HepG2 (cell line): ENCODE results near the gene VCPKMT. TPM values are rescaled to one million over a fixed set of nuclear protein-coding genes. Genes with fewer than 3 reads are reported as not detected.

ENCODE experiments used
- ATAC-seq: fragments of 200-7000 bp; cut with Tn5 transposase; 3 replicates; pipeline ENCODE4 v1.9.1; 2020; ENCODE audit warnings: mild to moderate bottlenecking, moderate library complexity
- BruUV-seq: library from RNA; stranded (reverse); fragments of 400-500 nt; replicated peaks from 2 replicates; lab custom pipeline; 2021; lab: Mats Ljungman, UMichigan
- CTCF ChIA-PET: fragments of 300-600 bp; formaldehyde crosslinking; extraction: SDS; loops from one replicate; lab custom pipeline; 2021; ENCODE audit warnings: low total read pairs, inconsistent platforms, low intra/inter-chr PET ratio; lab: Yijun Ruan, JAX
- POLR2A ChIA-PET: fragments of 350-600 bp; sonication (Branson Sonifier 250); formaldehyde crosslinking; loops from one replicate; lab custom pipeline; 2020; ENCODE audit warnings: antibody characterized with exemption, inconsistent platforms; lab: Yijun Ruan, JAX
- DNase-seq: peaks from one replicate; pipeline ENCODE4 v3.0.0-alpha.2; 2015; ENCODE audit warnings: low spot score
- FAIRE-seq: peaks from 3 replicates; lab custom pipeline; 2011; peaks lifted over from hg19 to GRCh38; lab: Jason Lieb, UNC
- H2AFZ ChIP-seq: one replicate; pipeline ENCODE4 v1.6.1; 2011; ENCODE audit warnings: low read length, inconsistent platforms
- H3K27ac ChIP-seq: fragments of 300-600 bp; 3 replicates; pipeline ENCODE4 v1.8.0; 2011; ENCODE audit warnings: mixed run types, mild to moderate bottlenecking, mixed read lengths, low read length, inconsistent platforms; ENCODE audit not compliant: insufficient read depth; ENCODE audit errors: extremely low read length
- H3K27me3 ChIP-seq, 2 experiments: fragments of 200-600 bp in 1 of 2; 2 replicates in 1 of 2; 3 replicates in 1 of 2; pipeline versions ENCODE4 v1.6.0 to v1.8.0; 2011; ENCODE audit warnings: low read length in 2 of 2, mild to moderate bottlenecking in 2 of 2, moderate library complexity in 2 of 2, inconsistent platforms in 1 of 2; ENCODE audit not compliant: insufficient read depth in 2 of 2, control insufficient read depth in 1 of 2
- H3K36me3 ChIP-seq, 2 experiments: fragments of 200-600 bp in 1 of 2; replicated peaks in 1 of 2; 2 replicates in 1 of 2; 3 replicates in 1 of 2; pipeline versions ENCODE4 v1.5.1 to v1.8.0; 2011; ENCODE audit warnings: low read length in 2 of 2, inconsistent platforms in 1 of 2; ENCODE audit not compliant: insufficient read depth in 2 of 2, control insufficient read depth in 1 of 2
- H3K4me1 ChIP-seq: 2 replicates; pipeline ENCODE4 v1.5.1; 2012; ENCODE audit warnings: low read length, inconsistent platforms; ENCODE audit not compliant: insufficient read depth
- H3K4me2 ChIP-seq: 2 replicates; pipeline ENCODE4 v1.6.0; 2011; ENCODE audit warnings: low read depth, low read length, inconsistent platforms
- H3K4me3 ChIP-seq, 3 experiments: fragments of 200-600 bp in 1 of 3; sonication (generic), shearing (Covaris generic) in 1 of 3; replicated peaks in 1 of 3; 2 replicates each; pipeline ENCODE4 v1.5.1; 2011 to 2016; ENCODE audit warnings: low read length in 3 of 3, inconsistent platforms in 2 of 3, low read depth in 2 of 3, mild to moderate bottlenecking in 2 of 3, control low read depth in 1 of 3, mixed read lengths in 1 of 3; ENCODE audit not compliant: insufficient read depth in 1 of 3
- H3K79me2 ChIP-seq: one replicate; pipeline ENCODE4 v1.6.1; 2011; ENCODE audit warnings: low read length, inconsistent platforms; ENCODE audit not compliant: insufficient read depth
- H3K9ac ChIP-seq: 2 replicates; pipeline ENCODE4 v1.6.0; 2011; ENCODE audit warnings: mild to moderate bottlenecking, low read depth, low read length, inconsistent platforms; ENCODE audit not compliant: insufficient read depth
- H3K9me3 ChIP-seq: 2 replicates; pipeline ENCODE4 v1.5.1; 2012; ENCODE audit warnings: mild to moderate bottlenecking, low read length
- H4K20me1 ChIP-seq: 2 replicates; pipeline ENCODE4 v1.6.0; 2011; ENCODE audit warnings: inconsistent platforms, mild to moderate bottlenecking, low read length, moderate library complexity; ENCODE audit not compliant: insufficient read depth
- CBX2 ChIP-seq, 2 experiments: fragments of 200-600 bp in 1 of 2; sonication (generic); formaldehyde crosslinking in 1 of 2; IDR thresholded peaks; 2 replicates each; pipeline versions ENCODE4 v1.7.0 to v1.8.1; 2018 to 2022; ENCODE audit warnings: low read depth in 2 of 2, low read length in 1 of 2, mild to moderate bottlenecking in 1 of 2, missing genetic modification reagents in 1 of 2
- CERS6 ChIP-seq: sonication (generic); formaldehyde crosslinking; IDR thresholded peaks from 2 replicates; pipeline ENCODE4 v1.5.0; 2020; ENCODE audit warnings: missing genetic modification reagents
- DDIT3 ChIP-seq: sonication (generic); formaldehyde crosslinking; IDR thresholded peaks from 2 replicates; pipeline ENCODE4 v1.4.0; 2020; ENCODE audit warnings: mild to moderate bottlenecking, missing genetic modification reagents
- NAIF1 ChIP-seq: sonication (generic); formaldehyde crosslinking; IDR thresholded peaks from 2 replicates; pipeline ENCODE4 v1.5.0; 2020; ENCODE audit warnings: mild to moderate bottlenecking, missing genetic modification reagents, borderline replicate concordance
- POLR2G ChIP-seq: fragments of 200-400 bp; formaldehyde crosslinking; IDR thresholded peaks from 2 replicates; pipeline ENCODE4 v1.6.1; 2018; ENCODE audit warnings: mild to moderate bottlenecking, low read depth, low read length, moderate library complexity
- PREB ChIP-seq: sonication (generic); formaldehyde crosslinking; IDR thresholded peaks from 2 replicates; pipeline ENCODE4 v1.4.0; 2020; ENCODE audit warnings: missing genetic modification reagents
- XBP1 ChIP-seq: sonication (generic); formaldehyde crosslinking; IDR thresholded peaks from 2 replicates; pipeline ENCODE4 v1.5.0; 2020; ENCODE audit warnings: missing genetic modification reagents
- ZNF124 ChIP-seq: sonication (generic); formaldehyde crosslinking; IDR thresholded peaks from 2 replicates; pipeline ENCODE4 v1.4.0; 2020; ENCODE audit warnings: missing genetic modification reagents
- ZNF296 ChIP-seq: sonication (generic); formaldehyde crosslinking; conservative IDR thresholded peaks from 2 replicates; pipeline ENCODE4 v1.5.0; 2020; ENCODE audit warnings: mild to moderate bottlenecking, missing genetic modification reagents
- ZNF83 ChIP-seq: sonication (generic); formaldehyde crosslinking; IDR thresholded peaks from 2 replicates; pipeline ENCODE4 v1.4.0; 2020; ENCODE audit warnings: missing genetic modification reagents, mild to moderate bottlenecking, borderline replicate concordance
- WGBS: methylation state at CpG from one replicate; pipeline ENCODE4 v1.1.6; 2017; ENCODE audit warnings: low lambda C conversion rate; 5-methylcytosine and 5-hydroxymethylcytosine counted together
- in situ Hi-C: cut with HindIII; loops from 2 replicates; pipeline ENCODE4 v1.10.0; 2017; ENCODE audit warnings: low pct_unique_long_range_greater_than_20kb; ENCODE audit not compliant: extremely low pct_ligation_motif_present
- intact Hi-C: fragments of 100-400 bp; cut with micrococcal nuclease; formaldehyde crosslinking; loops from one replicate; pipeline ENCODE4 v1.10.0; 2022; ENCODE audit not compliant: unreplicated experiment
- polyA plus RNA-seq, 8 experiments: library from polyadenylated mRNA; depleted of rRNA in 3 of 8; stranded (reverse) in 7 of 8; unstranded in 1 of 8; fragments of >200 nt; fragmentation: Illumina TruSeq in 4 of 8; extraction: Trizol in 4 of 8; gene quantifications; 2 replicates each; pipeline versions ENCODE4 v1.2.1 to v1.2.3, GENCODE V29; 2011 to 2016; ENCODE audit warnings: low read depth in 4 of 8, missing spikeins in 1 of 8, mixed read lengths in 1 of 8; ENCODE audit not compliant: insufficient read depth in 1 of 8
- total RNA-seq, 5 experiments: library from RNA; depleted of rRNA; stranded (reverse); fragments of >200 nt; fragmentation: Illumina TruSeq; extraction: Trizol; gene quantifications; 2 replicates each; pipeline ENCODE4 v1.2.3, GENCODE V29; 2016; ENCODE audit warnings: low read depth in 1 of 5
- TF ChIP-seq, protein P1 (sequence below), 2 experiments: sonication (generic) in 1 of 2; formaldehyde crosslinking in 1 of 2; IDR thresholded peaks; 2 replicates each; pipeline versions ENCODE4 v1.4.0 to v1.6.1; 2016 to 2020; ENCODE audit warnings: borderline replicate concordance in 1 of 2, low read depth in 1 of 2, mild to moderate bottlenecking in 1 of 2, missing genetic modification reagents in 1 of 2

VCPKMT gene
- total and polyA plus RNA-seq, 2 of the 13 experiments (the other 11 are each of a cell fraction or from before 2014, with no cell fraction given) = 3.9 to 5.4 TPM

DNA sequence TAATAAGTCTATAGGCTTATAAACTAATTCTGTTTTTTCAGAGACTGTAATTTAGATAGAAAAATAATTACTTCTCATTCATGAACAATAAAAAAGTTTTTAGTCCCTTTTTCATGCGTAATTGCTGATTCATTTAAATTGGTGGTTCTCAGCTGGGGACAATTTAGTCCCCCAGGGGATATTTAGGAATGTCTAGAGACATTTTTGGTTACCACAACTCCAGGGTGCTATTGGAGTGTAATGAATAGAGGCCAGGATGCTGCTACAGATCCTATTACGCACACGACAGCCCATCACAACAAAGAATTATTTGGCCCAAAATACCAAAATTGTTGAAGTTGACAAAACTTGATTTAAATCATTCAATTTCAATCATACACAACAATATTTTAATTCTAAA, 22.8 kb upstream of the VCPKMT start:
- Histone ChIP-seq H3K4me3 (no peak overlapping the region), H3K36me3 (no peaks in the 10 kb centered on the region), H3K27ac (no peak overlapping the region), H3K9me3 (no peaks in the 10 kb centered on the region), H2AFZ (no peak overlapping the region), H3K27me3 (no peaks in the 10 kb centered on the region), H3K9ac (no peak overlapping the region), H3K4me2 (no peak overlapping the region), H3K79me2 (no peaks in the 10 kb centered on the region), H3K4me1 (no peaks in the 10 kb centered on the region), H4K20me1 (no peaks in the 10 kb centered on the region)
- 98% methylated on average over 3 of the region's 3 CpGs for WGBS
- ATAC-seq (no peak), DNase-seq (no peak), FAIRE-seq (no peak)
- CTCF ChIA-PET = no interaction called here
- in situ Hi-C loops = no loop called here
- intact Hi-C loops = no loop called here
- POLR2A ChIA-PET = no interaction called here
- no TSS peak for BruUV-seq
- no peak for TF ChIP-seq CERS6
- TF ChIP-seq CBX2 (IDR thresholded peaks at IDR 0.05; ENCODE audit: low read depth, low read length) = no peak
- no peak for TF ChIP-seq CBX2 (CRISPR knock-in tag; IDR thresholded peaks at IDR 0.05; ENCODE audit: low read depth)
- no peak for TF ChIP-seq PREB (CRISPR knock-in tag)
- TF ChIP-seq NAIF1 = no peak
- TF ChIP-seq ZNF124 (CRISPR knock-in tag) = no peak
- no peak for TF ChIP-seq ZNF296 (CRISPR knock-in tag)
- TF ChIP-seq DDIT3 (CRISPR knock-in tag) = no peak
- TF ChIP-seq, protein P1, sequence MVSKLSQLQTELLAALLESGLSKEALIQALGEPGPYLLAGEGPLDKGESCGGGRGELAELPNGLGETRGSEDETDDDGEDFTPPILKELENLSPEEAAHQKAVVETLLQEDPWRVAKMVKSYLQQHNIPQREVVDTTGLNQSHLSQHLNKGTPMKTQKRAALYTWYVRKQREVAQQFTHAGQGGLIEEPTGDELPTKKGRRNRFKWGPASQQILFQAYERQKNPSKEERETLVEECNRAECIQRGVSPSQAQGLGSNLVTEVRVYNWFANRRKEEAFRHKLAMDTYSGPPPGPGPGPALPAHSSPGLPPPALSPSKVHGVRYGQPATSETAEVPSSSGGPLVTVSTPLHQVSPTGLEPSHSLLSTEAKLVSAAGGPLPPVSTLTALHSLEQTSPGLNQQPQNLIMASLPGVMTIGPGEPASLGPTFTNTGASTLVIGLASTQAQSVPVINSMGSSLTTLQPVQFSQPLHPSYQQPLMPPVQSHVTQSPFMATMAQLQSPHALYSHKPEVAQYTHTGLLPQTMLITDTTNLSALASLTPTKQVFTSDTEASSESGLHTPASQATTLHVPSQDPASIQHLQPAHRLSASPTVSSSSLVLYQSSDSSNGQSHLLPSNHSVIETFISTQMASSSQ (IDR thresholded peaks at IDR 0.05; ENCODE audit: low read depth) = no peak
- TF ChIP-seq, protein P1 (CRISPR knock-in tag; IDR thresholded peaks at IDR 0.05; ENCODE audit: borderline replicate concordance) = no peak
- TF ChIP-seq ZNF83 = no peak
- no peak for TF ChIP-seq XBP1 (CRISPR knock-in tag)
- no peak for TF ChIP-seq POLR2G
